Limb (tissue), 2 donors: Measurements from ENCODE around the gene RHBDL1.

Experiments used
- DNase-seq, 2 donors: peaks; one replicate each; pipeline ENCODE4 v3.0.0-alpha.2; 2016; ENCODE audit errors: extremely low spot score in 2 of 2

RHBDL1 gene

DNA sequence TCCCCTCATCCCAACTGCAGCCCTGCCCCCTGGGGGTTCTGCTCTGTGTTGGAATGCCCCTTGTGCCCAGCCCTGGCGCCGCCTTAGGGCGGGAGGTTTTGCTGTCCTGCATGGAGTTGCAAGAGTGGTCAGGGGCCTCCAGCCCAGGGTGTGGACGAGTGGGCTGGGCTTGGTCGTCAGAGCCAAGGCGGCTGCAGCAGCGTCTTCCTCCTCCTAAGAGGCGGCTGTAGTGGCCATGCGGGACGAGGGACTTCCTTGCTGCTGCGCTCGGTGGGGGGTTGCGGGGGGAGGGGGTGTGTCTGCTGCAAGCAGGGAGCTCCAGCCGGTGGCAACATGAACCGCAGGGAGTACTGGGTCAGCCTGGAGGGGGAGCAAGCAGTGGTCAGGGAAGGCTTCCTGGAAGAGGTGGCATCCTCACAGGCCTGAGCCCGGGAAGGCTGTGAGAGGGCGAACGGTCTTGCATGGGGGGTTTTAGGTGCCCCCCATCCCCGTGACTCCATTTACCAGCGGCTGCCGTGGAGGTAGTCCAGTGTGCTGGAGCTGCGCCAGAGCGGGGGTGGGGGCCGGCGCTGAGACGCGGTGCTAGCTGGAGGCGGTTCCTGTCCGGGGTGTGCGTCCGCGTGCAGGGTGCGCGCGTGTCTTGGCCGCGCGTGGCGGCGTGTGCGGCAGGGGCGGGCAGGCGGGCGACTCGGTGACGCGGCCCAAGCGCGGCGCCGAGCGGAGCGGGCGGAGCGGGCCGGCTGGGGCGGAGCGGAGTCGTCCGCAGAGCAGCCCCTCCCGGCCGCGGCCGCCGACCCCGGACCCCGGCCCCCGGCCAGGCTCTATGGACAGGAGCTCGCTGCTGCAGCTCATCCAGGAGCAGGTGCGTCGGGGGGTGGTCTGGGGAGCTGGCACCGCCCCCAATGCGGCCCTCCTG, at the start of gene RHBDL1:
RHBDL1 (plus strand) TSS at position 704 of the 916 bp plus-strand sequence; CDS start at position 824, 120 bp downstream.
- no peak for DNase-seq

DNA sequence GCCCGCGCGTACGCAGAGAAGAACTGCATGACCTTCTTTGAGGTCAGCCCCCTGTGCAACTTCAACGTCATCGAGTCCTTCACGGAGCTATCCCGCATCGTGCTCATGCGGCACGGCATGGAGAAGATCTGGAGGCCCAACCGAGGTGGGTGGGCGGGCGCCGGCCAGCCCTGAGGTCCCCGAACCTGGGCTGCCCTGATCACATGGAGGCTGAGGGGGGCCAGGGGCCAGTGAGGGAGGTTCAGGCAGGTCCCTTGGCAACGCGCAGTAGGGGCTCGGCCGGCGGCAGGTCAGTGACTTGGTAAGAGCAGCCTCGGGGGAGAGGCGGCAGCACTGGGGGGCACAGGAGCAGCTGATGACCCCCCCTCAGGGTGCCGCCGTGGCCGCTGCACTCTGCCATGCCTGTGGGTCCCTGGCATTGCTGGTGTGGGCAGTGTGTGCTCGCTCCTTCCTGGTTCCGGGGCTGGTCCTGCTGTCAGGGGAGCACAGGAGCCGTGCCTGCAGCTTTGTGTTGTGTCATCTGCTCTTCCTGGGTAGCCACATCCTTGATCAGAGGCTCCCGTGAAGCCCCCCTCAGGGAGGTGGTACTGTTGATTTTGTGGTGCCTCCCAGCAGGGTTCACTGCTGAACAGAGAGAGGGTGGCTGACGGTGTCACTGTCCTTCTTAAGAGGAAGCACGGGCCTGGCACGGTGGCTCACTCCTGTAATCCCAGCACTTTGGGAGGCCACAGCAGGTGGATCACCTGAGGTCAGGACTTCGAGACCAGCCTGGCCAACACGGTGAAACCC, 49.3 kb upstream of the RHBDL1 start:
- DNase-seq = no peak

DNA sequence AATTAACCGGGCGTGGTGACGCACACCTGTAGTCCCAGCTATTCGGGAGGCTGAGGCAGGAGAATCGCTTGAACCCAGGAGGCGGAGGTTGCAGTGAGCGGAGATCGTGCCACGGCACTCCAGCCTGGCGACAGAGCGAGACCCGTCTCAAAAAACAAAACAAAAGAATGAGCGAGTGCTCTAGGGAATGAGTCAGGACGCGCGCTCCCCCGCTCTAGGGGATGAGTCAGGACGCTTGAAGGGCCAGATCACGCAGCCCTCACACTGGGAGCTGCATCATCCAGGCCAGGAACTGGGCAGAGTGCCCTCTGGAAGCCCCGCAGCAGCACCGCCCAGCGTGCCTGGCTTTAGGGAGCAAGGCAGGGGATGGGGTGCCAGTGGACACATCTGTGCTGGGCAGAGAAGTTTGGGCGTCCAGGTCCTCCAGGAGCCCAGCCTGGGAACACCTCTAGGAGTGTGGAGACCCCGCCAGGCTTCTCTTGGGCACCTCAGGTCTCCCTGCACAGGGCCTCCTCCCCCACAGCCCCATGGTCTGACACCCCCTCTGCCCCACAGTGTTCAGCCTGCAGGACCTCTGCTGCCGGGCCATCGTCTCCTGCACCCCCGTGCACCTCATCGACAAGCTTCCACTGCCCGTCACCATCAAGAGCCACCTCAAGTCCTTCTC, 48.6 kb upstream of the RHBDL1 start:
- no peak for DNase-seq

DNA sequence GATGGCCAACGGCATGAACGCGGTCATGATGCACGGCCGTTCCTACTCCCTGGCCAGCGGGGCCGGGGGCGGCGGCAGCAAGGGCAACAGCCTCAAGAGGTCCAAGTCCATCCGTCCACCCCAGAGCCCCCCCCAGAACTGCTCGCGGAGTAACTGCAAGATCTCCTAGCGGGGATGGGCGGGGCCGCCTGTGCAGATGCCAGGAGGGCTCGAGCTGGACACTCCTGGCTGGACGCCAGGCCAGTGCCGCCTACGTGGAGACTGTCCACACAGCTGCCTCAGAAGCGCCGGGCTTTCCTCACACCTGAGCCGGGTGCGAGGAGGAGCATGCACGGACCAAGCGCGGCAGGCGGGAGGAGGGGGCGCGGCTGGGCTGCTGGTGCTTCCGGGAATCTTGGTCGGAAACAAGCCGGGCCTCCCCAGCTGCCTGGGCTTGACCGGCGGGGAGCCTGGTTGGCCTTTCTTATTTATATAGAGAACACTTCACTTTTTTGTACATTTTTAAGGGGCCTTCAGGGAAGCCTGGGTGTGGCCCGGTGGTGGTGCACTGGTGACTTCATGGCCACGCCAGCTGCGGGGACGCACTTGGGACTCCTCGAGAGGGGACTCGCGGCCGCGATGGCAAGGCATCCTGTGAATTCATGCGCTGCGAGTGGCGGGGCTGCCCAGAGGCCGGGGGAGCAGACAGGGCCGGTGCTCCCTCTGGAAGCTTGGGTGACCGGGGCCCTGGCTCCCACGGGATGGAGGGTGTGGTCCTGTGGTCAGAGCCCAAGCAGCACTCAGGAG, 47.8 kb upstream of the RHBDL1 start:
- peak in 1 of 2 donors; percentile 41 for DNase-seq

DNA sequence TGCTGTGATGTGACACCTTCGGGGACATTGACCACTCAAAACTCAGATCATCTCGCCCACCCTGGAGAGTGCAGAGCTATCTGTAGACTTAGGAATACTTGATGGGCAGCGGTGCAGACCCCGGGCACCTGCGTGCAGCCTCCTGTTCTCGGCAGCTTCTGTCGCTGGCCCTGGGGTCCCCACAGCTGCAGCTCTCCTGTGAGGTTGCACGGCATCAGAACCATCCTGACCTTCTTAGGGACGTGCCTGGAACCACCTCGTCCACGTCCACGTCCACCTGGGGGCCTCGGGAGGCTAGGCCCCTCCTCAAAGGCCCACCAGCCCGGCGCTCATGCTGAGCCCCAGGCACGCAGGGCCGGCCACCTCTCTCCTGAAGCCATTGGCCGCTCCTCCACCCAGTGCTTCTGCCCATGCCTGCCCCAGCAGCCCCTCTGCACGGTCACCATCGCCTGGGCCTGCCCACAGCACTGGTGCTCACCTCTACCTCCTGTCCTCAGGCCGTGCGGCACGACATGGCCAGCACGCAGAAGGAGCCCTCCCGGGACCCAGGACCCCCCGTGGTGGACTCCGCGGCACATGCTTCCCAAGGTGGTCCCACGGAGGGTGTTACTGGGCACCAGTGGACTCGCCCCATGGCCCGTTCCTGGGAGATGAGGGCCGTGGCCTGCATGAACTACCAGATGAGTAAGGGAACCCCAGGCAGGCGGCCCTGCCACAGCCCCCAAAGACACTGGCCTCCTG, 47.0 kb upstream of the RHBDL1 start:
- DNase-seq = peak in 1 of 2 donors; percentile 34

DNA sequence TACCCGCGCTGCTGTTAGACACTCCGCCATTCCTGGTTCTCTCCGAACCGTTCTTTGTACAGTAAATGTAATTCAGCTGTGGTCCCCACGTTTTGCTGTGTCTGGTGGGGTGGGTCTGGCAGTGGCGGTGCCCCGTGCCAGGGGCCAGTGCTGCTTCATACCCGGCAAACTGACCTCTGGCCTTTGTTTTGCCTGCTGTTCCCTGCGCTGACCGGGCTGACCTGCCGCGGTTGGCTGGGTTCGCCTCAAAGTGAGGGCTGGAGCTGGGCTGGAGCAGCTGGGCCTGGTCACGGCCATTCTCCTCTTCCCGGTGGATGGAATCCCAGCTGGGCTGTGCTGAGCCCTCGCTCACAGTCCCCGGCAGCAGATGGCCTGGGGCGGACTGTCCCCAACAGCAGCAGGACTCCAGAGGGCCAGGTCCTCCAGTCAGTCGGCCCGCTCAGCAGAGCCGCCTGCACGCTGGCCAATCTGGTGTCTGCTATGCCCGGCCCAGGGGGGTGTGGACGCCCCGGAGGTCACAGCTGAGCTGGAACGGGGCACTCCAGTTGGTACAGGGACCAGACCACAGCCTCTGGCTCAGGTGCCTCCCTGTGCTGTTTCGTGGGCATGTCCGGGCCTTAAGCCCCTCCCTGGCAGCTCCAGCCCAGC, 46.2 kb upstream of the RHBDL1 start:
- DNase-seq = peak in 1 of 2 donors; percentile 64

DNA sequence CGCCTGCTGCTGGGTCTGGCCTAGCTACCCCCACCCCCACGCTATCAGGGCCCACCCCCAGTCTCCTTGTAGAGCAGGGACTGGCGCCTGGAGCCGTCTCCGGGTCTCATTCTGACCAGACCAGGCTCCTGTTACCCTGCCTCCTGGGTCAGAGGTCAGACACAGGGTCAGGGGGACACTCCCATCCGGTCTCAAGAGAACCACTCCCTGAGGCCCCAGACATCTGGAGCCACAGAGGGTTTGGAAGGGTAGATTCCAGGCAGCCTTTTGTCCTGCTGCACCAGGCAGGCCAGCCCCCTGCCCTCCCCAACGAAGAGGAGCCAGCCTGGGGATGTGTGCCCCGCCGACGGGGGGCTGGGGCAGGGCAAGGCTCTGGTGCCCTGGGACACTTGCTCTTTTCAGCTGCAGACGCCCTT, 45.6 kb upstream of the RHBDL1 start:
- DNase-seq = peak in 1 of 2 donors; percentile 37

DNA sequence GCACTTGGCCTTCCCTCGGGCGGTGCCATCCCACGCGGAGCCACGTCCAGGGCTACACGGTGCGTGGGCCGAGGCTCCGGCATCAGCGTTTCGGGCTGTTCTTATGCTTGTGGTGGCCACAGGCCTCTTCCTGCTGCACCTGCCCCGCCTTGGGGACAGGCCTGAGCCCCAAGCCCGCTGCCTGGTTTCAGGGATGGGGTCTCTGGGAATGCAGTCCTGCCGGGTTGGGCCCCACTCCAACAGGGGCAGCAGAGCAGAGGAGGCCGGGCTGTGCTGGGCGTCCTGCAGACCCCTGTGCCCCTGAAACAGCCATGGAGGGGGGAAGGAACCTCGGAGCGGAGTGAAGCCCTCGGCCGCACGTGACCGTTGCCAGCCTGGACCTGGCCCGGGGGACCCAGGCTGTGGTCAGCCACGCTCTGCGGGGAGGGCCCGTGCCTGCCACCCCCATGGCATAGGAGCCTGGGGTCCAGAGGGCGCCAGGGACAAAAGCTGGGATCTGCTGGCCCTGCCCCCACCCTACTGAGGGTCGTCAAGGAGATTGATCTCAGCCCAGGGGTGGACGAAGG, 45.1 kb upstream of the RHBDL1 start:
- peak in 1 of 2 donors; percentile 55 for DNase-seq

DNA sequence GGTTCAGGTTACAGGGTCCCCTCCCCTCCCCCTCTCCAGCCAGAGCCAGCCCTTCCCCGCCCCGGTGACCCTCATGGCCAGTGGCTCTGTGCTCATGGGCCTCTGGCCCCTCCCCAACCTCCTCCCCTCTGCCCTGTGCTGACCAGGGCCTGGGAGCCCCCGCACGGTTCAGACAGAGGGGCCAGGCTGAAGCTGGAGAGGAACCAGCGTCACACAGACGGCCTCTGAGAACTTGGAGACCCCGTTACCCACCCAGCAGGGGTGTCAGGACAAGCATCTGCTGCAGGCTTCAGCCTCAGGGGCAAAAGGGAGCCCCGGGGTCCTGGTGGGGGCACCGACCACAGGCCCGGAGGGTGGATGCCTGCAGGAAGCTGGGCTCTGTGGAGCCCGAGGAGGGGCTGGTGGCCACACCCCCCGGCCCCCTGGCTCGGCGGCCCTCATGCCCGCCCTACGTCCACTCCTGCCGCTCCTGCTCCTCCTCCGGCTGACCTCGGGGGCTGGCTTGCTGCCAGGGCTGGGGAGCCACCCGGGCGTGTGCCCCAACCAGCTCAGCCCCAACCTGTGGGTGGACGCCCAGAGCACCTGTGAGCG, 44.6 kb upstream of the RHBDL1 start, which contains the start of gene WFIKKN1:
WFIKKN1 (plus strand) TSS at position 171 of the 591 bp plus-strand sequence; CDS start at position 440, 269 bp downstream.
- DNase-seq = peak in 1 of 2 donors; percentile 48

DNA sequence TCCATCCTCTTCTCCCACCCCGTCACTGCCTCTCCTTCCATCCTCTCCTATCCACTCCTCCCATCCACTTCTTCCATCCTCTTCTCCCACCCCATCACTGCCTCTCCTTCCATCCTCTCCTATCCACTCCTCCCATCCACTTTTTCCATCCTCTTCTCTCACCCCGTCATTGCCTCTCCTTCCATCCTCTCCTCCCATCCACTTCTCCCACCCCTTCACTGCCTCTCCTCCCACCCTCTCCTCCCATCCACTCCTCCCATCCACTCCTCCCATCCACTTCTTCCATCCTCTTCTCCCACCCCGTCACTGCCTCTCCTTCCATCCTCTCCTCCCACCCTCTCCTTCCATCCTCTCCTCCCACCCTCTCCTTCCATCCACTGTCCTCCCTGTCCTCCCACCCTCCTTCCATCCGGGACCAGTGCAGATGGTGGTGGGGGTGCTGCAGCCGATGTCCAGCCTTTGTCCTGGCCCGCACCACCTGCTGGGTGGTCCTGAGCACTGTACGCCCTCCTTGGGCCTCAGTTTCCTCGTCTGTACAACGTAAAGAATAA, 43.6 kb upstream of the RHBDL1 start:
- no peak for DNase-seq

DNA sequence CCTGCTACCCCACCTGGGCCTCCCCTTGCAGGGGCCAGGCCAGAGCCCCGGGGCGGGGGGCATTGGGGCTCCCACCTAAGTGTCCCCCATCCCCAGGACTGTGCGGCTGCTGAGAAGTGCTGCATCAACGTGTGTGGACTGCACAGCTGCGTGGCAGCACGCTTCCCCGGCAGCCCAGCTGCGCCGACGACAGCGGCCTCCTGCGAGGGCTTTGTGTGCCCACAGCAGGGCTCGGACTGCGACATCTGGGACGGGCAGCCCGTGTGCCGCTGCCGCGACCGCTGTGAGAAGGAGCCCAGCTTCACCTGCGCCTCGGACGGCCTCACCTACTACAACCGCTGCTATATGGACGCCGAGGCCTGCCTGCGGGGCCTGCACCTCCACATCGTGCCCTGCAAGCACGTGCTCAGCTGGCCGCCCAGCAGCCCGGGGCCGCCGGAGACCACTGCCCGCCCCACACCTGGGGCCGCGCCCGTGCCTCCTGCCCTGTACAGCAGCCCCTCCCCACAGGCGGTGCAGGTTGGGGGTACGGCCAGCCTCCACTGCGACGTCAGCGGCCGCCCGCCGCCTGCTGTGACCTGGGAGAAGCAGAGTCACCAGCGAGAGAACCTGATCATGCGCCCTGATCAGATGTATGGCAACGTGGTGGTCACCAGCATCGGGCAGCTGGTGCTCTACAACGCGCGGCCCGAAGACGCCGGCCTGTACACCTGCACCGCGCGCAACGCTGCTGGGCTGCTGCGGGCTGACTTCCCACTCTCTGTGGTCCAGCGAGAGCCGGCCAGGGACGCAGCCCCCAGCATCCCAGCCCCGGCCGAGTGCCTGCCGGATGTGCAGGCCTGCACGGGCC, 42.8 kb upstream of the RHBDL1 start:
- no peak for DNase-seq

DNA sequence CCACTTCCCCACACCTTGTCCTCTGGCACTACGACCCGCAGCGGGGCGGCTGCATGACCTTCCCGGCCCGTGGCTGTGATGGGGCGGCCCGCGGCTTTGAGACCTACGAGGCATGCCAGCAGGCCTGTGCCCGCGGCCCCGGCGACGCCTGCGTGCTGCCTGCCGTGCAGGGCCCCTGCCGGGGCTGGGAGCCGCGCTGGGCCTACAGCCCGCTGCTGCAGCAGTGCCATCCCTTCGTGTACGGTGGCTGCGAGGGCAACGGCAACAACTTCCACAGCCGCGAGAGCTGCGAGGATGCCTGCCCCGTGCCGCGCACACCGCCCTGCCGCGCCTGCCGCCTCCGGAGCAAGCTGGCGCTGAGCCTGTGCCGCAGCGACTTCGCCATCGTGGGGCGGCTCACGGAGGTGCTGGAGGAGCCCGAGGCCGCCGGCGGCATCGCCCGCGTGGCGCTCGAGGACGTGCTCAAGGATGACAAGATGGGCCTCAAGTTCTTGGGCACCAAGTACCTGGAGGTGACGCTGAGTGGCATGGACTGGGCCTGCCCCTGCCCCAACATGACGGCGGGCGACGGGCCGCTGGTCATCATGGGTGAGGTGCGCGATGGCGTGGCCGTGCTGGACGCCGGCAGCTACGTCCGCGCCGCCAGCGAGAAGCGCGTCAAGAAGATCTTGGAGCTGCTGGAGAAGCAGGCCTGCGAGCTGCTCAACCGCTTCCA, 42.0 kb upstream of the RHBDL1 start:
- no peak for DNase-seq

DNA sequence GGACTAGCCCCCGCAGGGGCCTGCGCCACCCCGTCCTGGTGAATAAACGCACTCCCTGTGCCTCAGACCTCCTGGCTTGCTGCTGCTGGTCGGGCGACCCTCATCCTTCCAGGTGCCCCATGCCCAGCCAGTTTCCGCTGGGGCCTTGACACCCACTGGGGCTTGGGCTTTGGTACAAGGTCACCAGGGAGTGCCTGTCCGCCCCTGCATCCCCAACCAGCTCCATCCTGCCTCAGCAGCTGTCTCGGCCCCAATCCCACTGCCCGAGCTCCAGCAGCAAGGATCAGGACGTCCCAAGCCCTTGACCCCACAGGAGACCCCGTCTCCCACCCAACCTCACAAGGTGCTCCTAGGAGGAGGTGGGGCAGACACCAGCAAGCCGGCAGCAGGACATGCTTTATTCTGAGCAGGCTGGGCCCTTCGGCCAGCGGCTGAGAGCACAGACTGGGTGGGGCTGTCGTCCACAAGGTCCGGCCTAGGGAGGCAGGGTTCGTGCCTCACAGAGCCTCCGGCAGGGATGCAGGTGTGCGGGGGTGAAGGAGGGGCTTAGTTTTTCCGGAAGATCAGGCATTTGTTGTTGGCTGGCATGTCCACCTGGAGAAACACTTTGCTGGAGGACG, 41.3 kb upstream of the RHBDL1 start:
- DNase-seq = no peak

DNA sequence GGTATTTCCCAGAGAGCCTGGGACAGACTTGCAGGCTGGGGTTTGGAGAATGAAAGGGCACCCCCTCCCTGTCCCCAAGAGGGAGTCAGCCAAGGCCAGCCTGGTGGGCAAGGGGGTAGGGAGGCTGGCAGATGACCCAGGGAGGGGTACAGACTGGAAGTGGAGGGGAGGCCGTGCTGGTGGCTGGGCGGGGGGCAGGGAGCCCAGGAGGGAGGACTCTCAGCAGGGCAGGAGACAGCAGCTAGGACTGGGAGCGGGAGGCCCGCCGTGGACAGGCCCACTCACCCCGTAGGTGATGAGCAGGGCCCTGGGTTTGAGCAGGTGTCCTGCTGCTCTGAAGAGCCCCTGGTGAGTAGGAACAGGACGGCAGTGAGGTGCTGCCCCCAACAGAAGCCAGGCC, 40.5 kb upstream of the RHBDL1 start:
- no peak for DNase-seq

DNA sequence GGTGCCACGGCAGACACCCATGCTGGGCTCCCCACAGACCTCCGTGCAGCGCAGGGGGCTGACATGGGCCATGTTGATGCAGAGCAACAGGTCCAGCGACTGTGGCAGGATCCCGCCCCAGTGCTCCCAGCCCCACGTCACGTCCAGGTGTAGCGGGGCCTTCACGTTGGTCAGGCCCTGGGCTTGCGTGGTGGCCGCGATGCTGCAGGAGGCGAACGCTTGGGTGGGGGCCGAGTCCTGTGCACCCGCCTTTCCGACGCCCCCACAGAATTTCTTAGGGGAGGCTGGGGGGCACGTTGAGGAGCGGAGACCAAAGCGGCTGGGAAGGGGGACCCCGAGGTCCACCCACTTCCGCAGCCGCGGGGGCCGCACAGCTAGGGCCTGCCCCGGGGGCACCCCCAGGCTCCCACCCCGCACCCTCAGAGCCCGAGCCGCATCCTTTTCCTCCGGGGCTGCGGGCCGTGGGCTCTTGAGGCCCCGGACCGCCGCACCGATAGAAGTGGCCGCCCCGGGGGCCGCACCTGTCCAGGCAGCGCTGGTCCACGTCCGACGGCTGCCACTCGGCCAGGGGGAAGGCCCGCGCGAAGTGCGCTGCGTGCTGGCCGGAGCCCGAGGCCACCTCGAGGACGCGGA, 39.8 kb upstream of the RHBDL1 start:
- no peak for DNase-seq
